Skeletal muscle satellite cell (primary cell): ENCODE results near the gene VSNL1.
"Not testable (repeated sequence)": the region's sequence is repeated elsewhere in the genome, so short reads cannot be mapped to it uniquely, and the experiment has no call there.

Experiments used
- H3K27me3 ChIP-seq: 2 replicates; pipeline ENCODE4 v1.7.0; 2013; ENCODE audit warnings: low read length; ENCODE audit not compliant: control insufficient read depth, insufficient read depth
- H3K36me3 ChIP-seq: 2 replicates; pipeline ENCODE4 v1.7.0; 2013; ENCODE audit warnings: mild to moderate bottlenecking, control low read depth, low read length; ENCODE audit not compliant: insufficient read depth
- H3K4me1 ChIP-seq: 2 replicates; pipeline ENCODE4 v1.7.0; 2013; ENCODE audit warnings: low read length; ENCODE audit not compliant: control insufficient read depth, insufficient read depth
- H3K4me2 ChIP-seq: 2 replicates; pipeline ENCODE4 v1.7.0; 2013; ENCODE audit warnings: mild to moderate bottlenecking, low read length
- H3K4me3 ChIP-seq: 2 replicates; pipeline ENCODE4 v1.7.0; 2013; ENCODE audit warnings: low read length
- H3K9ac ChIP-seq: 2 replicates; pipeline ENCODE4 v1.7.0; 2013; ENCODE audit warnings: mild to moderate bottlenecking, low read depth, low read length, moderate library complexity
- H3K9me3 ChIP-seq: replicated peaks from 2 replicates; pipeline ENCODE4 v1.7.0; 2013; ENCODE audit warnings: mild to moderate bottlenecking, control low read depth, low read length

The VSNL1 gene

GRCh38 chr2:17543848-17544247, 3.4 kb downstream of the VSNL1 start:
- no peaks in the 10 kb centered on the region for H3K9me3 ChIP-seq
- H3K27me3 ChIP-seq: peaks cover 85% of the 10 kb centered on the region
- H3K4me3 ChIP-seq: no peak overlapping the region
- peaks cover 25% of the 10 kb centered on the region for H3K4me1 ChIP-seq
- H3K36me3 ChIP-seq: no peaks in the 10 kb centered on the region
- H3K4me2 ChIP-seq: no peak overlapping the region
- H3K9ac ChIP-seq: no peak overlapping the region

GRCh38 chr2:17544256-17544655, 3.8 kb downstream of the VSNL1 start:
- Histone ChIP-seq H3K4me1 (peaks cover 21% of the 10 kb centered on the region), H3K9ac (no peak overlapping the region), H3K36me3 (no peaks in the 10 kb centered on the region), H3K4me3 (no peak overlapping the region), H3K27me3 (peaks cover 84% of the 10 kb centered on the region), H3K9me3 (no peaks in the 10 kb centered on the region), H3K4me2 (no peak overlapping the region)

GRCh38 chr2:17545680-17546613, 5.5 kb downstream of the VSNL1 start:
- Histone ChIP-seq H3K9me3 (no peaks in the 10 kb centered on the region), H3K9ac (no peak overlapping the region), H3K4me2 (no peak overlapping the region), H3K4me1 (peaks cover 8% of the 10 kb centered on the region), H3K27me3 (peaks cover 73% of the 10 kb centered on the region), H3K36me3 (no peaks in the 10 kb centered on the region), H3K4me3 (no peak overlapping the region)

- Histone ChIP-seq H3K9me3 (no peaks in the 10 kb centered on the region), H3K9ac (no peak overlapping the region), H3K36me3 (no peaks in the 10 kb centered on the region), H3K4me1 (peaks cover 3% of the 10 kb centered on the region), H3K4me3 (no peak overlapping the region), H3K27me3 (peaks cover 60% of the 10 kb centered on the region), H3K4me2 (no peak overlapping the region)
Measured at GRCh38 chr2:17547237-17547636, 6.7 kb downstream of the VSNL1 start.

- H3K27me3 ChIP-seq: peaks cover 55% of the 10 kb centered on the region
- H3K4me2 ChIP-seq: no peak overlapping the region
- H3K9me3 ChIP-seq: no peaks in the 10 kb centered on the region
Measured at GRCh38 chr2:17547737-17548136, 7.2 kb downstream of the VSNL1 start.

GRCh38 chr2:17550907-17551306, 10.4 kb downstream of the VSNL1 start:
- H3K36me3 ChIP-seq: no peaks in the 10 kb centered on the region
- no peaks in the 10 kb centered on the region for H3K4me1 ChIP-seq
- H3K9me3 ChIP-seq: no peaks in the 10 kb centered on the region
- no peak overlapping the region for H3K4me3 ChIP-seq
- peaks cover 28% of the 10 kb centered on the region for H3K27me3 ChIP-seq
- H3K9ac ChIP-seq: no peak overlapping the region
- no peak overlapping the region for H3K4me2 ChIP-seq

More at GRCh38 chr2:17547737-17548136, 7.2 kb downstream of the VSNL1 start:
- no peaks in the 10 kb centered on the region for H3K36me3 ChIP-seq
- no peak overlapping the region for H3K9ac ChIP-seq
- H3K4me3 ChIP-seq: no peak overlapping the region
- H3K4me1 ChIP-seq: peaks cover 3% of the 10 kb centered on the region

GRCh38 chr2:17555150-17555549, 14.7 kb downstream of the VSNL1 start:
- Histone ChIP-seq H3K4me3 (no peak overlapping the region), H3K9ac (no peak overlapping the region), H3K4me1 (no peaks in the 10 kb centered on the region), H3K27me3 (peaks cover 3% of the 10 kb centered on the region), H3K9me3 (no peaks in the 10 kb centered on the region), H3K4me2 (no peak overlapping the region), H3K36me3 (no peaks in the 10 kb centered on the region)

- H3K4me1 ChIP-seq: no peaks in the 10 kb centered on the region
- no peak overlapping the region for H3K4me3 ChIP-seq
- H3K9ac ChIP-seq: no peak overlapping the region
- H3K27me3 ChIP-seq: peaks cover 15% of the 10 kb centered on the region
- no peaks in the 10 kb centered on the region for H3K9me3 ChIP-seq
- H3K36me3 ChIP-seq: no peaks in the 10 kb centered on the region
- H3K4me2 ChIP-seq: no peak overlapping the region
Measured at GRCh38 chr2:17557596-17557995, 17.1 kb downstream of the VSNL1 start.

- Histone ChIP-seq H3K36me3 (no peaks in the 10 kb centered on the region), H3K9me3 (no peaks in the 10 kb centered on the region), H3K4me2 (no peak overlapping the region)
Measured at GRCh38 chr2:17558053-17558452, 17.6 kb downstream of the VSNL1 start.

GRCh38 chr2:17558878-17559277, 18.4 kb downstream of the VSNL1 start:
- Histone ChIP-seq H3K36me3 (no peaks in the 10 kb centered on the region), H3K9ac (no peak overlapping the region), H3K4me1 (no peaks in the 10 kb centered on the region), H3K4me2 (no peak overlapping the region), H3K4me3 (no peak overlapping the region), H3K9me3 (no peaks in the 10 kb centered on the region), H3K27me3 (peaks cover 15% of the 10 kb centered on the region)

More at GRCh38 chr2:17558053-17558452, 17.6 kb downstream of the VSNL1 start:
- Histone ChIP-seq H3K4me1 (no peaks in the 10 kb centered on the region), H3K9ac (no peak overlapping the region), H3K4me3 (no peak overlapping the region), H3K27me3 (peaks cover 15% of the 10 kb centered on the region)

GRCh38 chr2:17565726-17566125, 25.2 kb downstream of the VSNL1 start:
- not testable (repeated sequence) for H3K9me3 ChIP-seq, H3K36me3 ChIP-seq, H3K4me2 ChIP-seq, H3K4me1 ChIP-seq, H3K9ac ChIP-seq, H3K4me3 ChIP-seq
- H3K27me3 ChIP-seq: peaks cover 13% of the 10 kb centered on the region

GRCh38 chr2:17571681-17572080, 31.2 kb downstream of the VSNL1 start:
- Histone ChIP-seq H3K9ac (no peak overlapping the region), H3K9me3 (no peaks in the 10 kb centered on the region), H3K4me2 (no peak overlapping the region), H3K27me3 (no peaks in the 10 kb centered on the region), H3K4me3 (no peak overlapping the region), H3K36me3 (no peaks in the 10 kb centered on the region), H3K4me1 (no peaks in the 10 kb centered on the region)
